Spleen (tissue), 7 donors: Measurements from ENCODE around the gene PSORS1C2.

Experiments
- POLR2A ChIP-seq, 3 donors: fragments of 450-650 bp; IDR thresholded peaks; one replicate each; pipeline ENCODE4 v1.5.1; 2017; ENCODE audit warnings: antibody characterized with exemption in 3 of 3, mild to moderate bottlenecking in 1 of 3
- TF ChIP-seq, protein P1 (sequence below), 11 experiments: fragments of 200-600 bp in 7 of 11; fragments of 450-650 bp in 4 of 11; sonication (generic) in 4 of 11; IDR thresholded peaks in 8 of 11; conservative IDR thresholded peaks in 3 of 11; 1 replicate in 7 of 11; 2 replicates in 4 of 11; pipeline versions ENCODE4 v1.4.0 to v1.8.0; 2016 to 2021; ENCODE audit warnings: antibody characterized with exemption in 11 of 11, inconsistent platforms in 4 of 11, mild to moderate bottlenecking in 1 of 11
- donor health status: DM: no; HTN: no; CAD: no; lungs with moderate emphysema.
- donor health status: DM: no; HTN: no; CAD: no.
- donor health status: DM: no; HTN: no; CAD: no.

GRCh38 chr6:31120151-31120915 lies 18.5 kb downstream of the PSORS1C2 start, which contains the start of gene CDSN:
- TF ChIP-seq, protein P1, sequence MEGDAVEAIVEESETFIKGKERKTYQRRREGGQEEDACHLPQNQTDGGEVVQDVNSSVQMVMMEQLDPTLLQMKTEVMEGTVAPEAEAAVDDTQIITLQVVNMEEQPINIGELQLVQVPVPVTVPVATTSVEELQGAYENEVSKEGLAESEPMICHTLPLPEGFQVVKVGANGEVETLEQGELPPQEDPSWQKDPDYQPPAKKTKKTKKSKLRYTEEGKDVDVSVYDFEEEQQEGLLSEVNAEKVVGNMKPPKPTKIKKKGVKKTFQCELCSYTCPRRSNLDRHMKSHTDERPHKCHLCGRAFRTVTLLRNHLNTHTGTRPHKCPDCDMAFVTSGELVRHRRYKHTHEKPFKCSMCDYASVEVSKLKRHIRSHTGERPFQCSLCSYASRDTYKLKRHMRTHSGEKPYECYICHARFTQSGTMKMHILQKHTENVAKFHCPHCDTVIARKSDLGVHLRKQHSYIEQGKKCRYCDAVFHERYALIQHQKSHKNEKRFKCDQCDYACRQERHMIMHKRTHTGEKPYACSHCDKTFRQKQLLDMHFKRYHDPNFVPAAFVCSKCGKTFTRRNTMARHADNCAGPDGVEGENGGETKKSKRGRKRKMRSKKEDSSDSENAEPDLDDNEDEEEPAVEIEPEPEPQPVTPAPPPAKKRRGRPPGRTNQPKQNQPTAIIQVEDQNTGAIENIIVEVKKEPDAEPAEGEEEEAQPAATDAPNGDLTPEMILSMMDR (IDR thresholded peaks at IDR 0.05 in 8 of 11, conservative IDR thresholded peaks at IDR 0.05 in 3 of 11) = no peak
- TF ChIP-seq POLR2A (IDR thresholded peaks at IDR 0.05) = no peak
